ENCODE data around the gene KRT33A. TPM values are rescaled to one million over a fixed set of nuclear protein-coding genes. Genes with fewer than 3 reads are reported as not detected.
"Not testable (repeated sequence)": the region's sequence is repeated elsewhere in the genome, so short reads cannot be mapped to it uniquely, and the experiment has no call there.

Gene KRT33A
- not detected in 3 replicates for total RNA-seq

DNA sequence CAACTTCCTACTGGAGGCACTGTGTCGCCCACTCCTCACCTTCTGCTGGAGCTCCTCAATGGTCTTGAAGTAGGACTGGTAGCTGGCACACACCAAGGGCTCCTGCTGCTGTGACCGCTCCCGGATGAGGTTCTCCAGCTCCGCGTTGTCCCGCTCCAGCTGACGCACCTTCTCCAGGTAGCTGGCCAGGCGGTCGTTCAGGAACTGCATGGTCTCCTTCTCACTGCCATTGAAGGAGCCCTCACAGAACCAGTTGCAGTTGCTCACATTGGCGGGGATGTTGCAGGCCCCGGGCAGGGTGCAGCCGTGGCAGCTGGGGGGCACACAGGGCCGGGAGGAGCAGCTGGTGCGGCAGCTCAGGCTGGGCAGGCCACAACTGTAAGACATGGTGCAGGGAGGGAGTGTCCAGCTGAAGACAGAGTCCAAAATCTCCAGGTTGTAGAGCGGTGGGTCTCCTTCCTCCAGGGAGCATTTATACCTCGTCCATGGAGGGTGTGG is at the start of gene KRT33A:
Gene KRT33A, minus strand, starts transcription at position 448 of the 498 bp plus-strand sequence. Its CDS starts 61 bp downstream, at position 387.
- H3K4me3 Mint-ChIP-seq; H3K27ac Mint-ChIP-seq; H3K27me3 Mint-ChIP-seq (ENCODE audit: low read depth); H3K9me3 Mint-ChIP-seq; H3K4me1 Mint-ChIP-seq; DNase-seq (ENCODE audit: low spot score in 2 of 2, unreplicated experiment in 2 of 2); H3K36me3 Mint-ChIP-seq: not testable (repeated sequence)

- Mint-ChIP-seq H3K36me3 (no peaks in the 10 kb centered on the region), H3K27ac (no peak within 1 kb of the TSS), H3K27me3 (ENCODE audit: low read depth) (no peaks in the 10 kb centered on the region), H3K9me3 (no peaks in the 10 kb centered on the region), H3K4me3 (no peak within 1 kb of the TSS), H3K4me1 (peaks cover 36% of the 10 kb centered on the region)
- no peak for DNase-seq (ENCODE audit: low spot score in 2 of 2, unreplicated experiment in 2 of 2)
- TF ChIP-seq, protein P1, sequence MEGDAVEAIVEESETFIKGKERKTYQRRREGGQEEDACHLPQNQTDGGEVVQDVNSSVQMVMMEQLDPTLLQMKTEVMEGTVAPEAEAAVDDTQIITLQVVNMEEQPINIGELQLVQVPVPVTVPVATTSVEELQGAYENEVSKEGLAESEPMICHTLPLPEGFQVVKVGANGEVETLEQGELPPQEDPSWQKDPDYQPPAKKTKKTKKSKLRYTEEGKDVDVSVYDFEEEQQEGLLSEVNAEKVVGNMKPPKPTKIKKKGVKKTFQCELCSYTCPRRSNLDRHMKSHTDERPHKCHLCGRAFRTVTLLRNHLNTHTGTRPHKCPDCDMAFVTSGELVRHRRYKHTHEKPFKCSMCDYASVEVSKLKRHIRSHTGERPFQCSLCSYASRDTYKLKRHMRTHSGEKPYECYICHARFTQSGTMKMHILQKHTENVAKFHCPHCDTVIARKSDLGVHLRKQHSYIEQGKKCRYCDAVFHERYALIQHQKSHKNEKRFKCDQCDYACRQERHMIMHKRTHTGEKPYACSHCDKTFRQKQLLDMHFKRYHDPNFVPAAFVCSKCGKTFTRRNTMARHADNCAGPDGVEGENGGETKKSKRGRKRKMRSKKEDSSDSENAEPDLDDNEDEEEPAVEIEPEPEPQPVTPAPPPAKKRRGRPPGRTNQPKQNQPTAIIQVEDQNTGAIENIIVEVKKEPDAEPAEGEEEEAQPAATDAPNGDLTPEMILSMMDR (IDR thresholded peaks at IDR 0.05; ENCODE audit: unreplicated experiment) = no peak
These were observed 46.5 kb upstream of the KRT33A start, which contains the start of gene KRT31 for GRCh38 chr17:41396996-41397660. TSS of gene KRT31 (minus strand) at chr17:41397608. CDS start at chr17:41397539, 69 bp downstream.

DNA sequence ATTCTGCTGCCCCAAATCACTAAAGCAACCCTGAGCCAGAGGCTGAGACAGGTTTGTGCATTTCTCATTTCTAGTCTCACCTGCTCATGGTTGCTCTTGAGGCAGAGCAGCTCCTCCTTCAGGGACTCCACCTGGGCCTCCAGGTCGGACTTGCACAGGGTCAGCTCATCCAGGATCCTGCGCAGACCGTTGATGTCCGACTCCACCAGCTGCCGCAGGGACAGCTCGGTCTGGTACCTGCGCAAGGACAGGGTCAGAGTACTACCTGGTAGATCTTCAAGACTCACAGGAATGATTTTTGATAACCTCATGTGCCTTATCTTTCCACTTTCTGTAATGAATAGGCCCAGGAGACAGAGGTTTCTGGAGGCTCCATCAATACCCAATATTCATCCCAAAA is 45.7 kb upstream of the KRT33A start:
- no peak for DNase-seq (ENCODE audit: low spot score in 2 of 2, unreplicated experiment in 2 of 2)
- H3K4me1 Mint-ChIP-seq = peaks cover 36% of the 10 kb centered on the region

DNA sequence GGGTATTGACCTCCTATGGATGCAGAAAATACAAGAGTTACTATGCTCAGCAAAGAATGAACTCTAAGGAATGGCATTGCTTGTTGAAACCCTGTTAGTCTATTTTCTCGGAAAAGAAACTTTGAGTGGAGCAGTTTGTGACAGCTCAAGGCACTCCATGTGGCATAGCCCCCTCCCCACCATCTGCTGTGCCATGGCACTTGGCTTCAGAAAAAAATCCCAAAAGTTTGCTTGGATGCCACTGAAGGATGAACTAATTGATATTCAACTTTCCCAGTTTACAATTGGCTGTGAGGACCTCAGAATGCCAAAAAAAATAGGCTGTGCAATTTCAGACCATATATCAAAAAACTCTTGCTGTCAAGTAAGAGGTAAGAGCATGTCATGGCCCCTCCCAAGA is 45.0 kb upstream of the KRT33A start:
- no peaks in the 10 kb centered on the region for H3K36me3 Mint-ChIP-seq
- no peak for DNase-seq (ENCODE audit: low spot score in 2 of 2, unreplicated experiment in 2 of 2)
- H3K27me3 Mint-ChIP-seq (ENCODE audit: low read depth) = no peaks in the 10 kb centered on the region
- TF ChIP-seq, protein P1 (IDR thresholded peaks at IDR 0.05; ENCODE audit: unreplicated experiment) = no peak
- H3K27ac Mint-ChIP-seq = no peak overlapping the region
- no peak overlapping the region for H3K4me3 Mint-ChIP-seq
- no peaks in the 10 kb centered on the region for H3K9me3 Mint-ChIP-seq
- H3K4me1 Mint-ChIP-seq = peaks cover 39% of the 10 kb centered on the region

More for the DNA sequence above, 45.7 kb upstream of the KRT33A start:
- no peaks in the 10 kb centered on the region for H3K9me3 Mint-ChIP-seq
- H3K27ac Mint-ChIP-seq = no peak overlapping the region
- H3K36me3 Mint-ChIP-seq = no peaks in the 10 kb centered on the region
- H3K27me3 Mint-ChIP-seq (ENCODE audit: low read depth) = no peaks in the 10 kb centered on the region
- H3K4me3 Mint-ChIP-seq = no peak overlapping the region
- TF ChIP-seq, protein P1 (IDR thresholded peaks at IDR 0.05; ENCODE audit: unreplicated experiment) = no peak

- not testable (repeated sequence) for H3K9me3 Mint-ChIP-seq; H3K36me3 Mint-ChIP-seq; H3K27ac Mint-ChIP-seq; H3K4me3 Mint-ChIP-seq; H3K27me3 Mint-ChIP-seq (ENCODE audit: low read depth); DNase-seq (ENCODE audit: low spot score in 2 of 2, unreplicated experiment in 2 of 2)
- peaks cover 37% of the 10 kb centered on the region for H3K4me1 Mint-ChIP-seq
These were observed 44.4 kb upstream of the KRT33A start for GRCh38 chr17:41395044-41395443.

DNA sequence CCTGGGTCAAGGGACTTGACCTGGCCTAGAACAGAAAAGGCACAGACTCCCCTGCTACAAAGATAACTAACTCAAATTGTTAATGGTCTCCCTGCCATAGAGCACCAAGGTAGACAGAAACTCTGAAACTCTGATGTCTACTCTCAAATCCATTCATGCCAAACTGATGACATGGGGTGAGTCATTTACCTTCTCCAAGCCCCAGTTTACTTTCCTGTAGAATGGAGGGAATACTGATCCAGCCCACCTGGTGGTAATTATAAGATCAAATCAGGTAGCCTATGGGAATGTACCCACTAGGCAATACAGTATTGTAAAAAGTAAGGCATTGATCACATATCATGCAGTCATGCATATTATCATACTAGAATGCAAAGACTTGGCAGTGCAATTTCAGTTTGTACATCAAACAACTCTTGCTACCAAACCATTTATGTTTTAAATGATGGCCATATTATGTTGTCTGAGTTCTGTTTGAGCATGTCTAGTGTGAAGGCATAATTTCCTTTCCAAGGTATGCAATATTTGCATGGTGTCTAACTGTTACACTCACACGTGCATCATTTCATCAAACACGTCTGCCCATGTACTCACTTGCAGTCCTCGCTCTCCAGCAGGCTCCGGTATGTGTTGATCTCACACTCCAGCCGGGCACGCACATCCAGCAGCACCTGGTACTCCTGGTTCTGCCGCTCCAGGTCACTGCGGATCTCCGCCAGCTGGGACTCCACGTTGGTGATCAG is 43.8 kb upstream of the KRT33A start:
- no peak overlapping the region for H3K4me3 Mint-ChIP-seq
- no peaks in the 10 kb centered on the region for H3K9me3 Mint-ChIP-seq
- H3K36me3 Mint-ChIP-seq = no peaks in the 10 kb centered on the region
- no peak overlapping the region for H3K27ac Mint-ChIP-seq
- no peaks in the 10 kb centered on the region for H3K27me3 Mint-ChIP-seq (ENCODE audit: low read depth)
- TF ChIP-seq, protein P1 (IDR thresholded peaks at IDR 0.05; ENCODE audit: unreplicated experiment) = no peak
- H3K4me1 Mint-ChIP-seq = peaks cover 31% of the 10 kb centered on the region
- DNase-seq (ENCODE audit: low spot score in 2 of 2, unreplicated experiment in 2 of 2) = no peak

All from mesothelial cell of epicardium (in vitro differentiated cells).